ENCODE measurements around the gene ZCCHC4.

Gene ZCCHC4

GRCh38 chr4:25330335-25330734 is 17.8 kb downstream of the ZCCHC4 start:
- Histone ChIP-seq H3K4me3 (ENCODE audit: low read depth, low read length) (no peak overlapping the region), H3K36me3 (no peaks in the 10 kb centered on the region), H3K9me3 (no peaks in the 10 kb centered on the region), H3K27me3 (no peaks in the 10 kb centered on the region), H3K4me1 (no peaks in the 10 kb centered on the region)
- no peak for TF ChIP-seq CTCF (IDR thresholded peaks at IDR 0.05; ENCODE audit: low read depth, low read length)
- no peak for DNase-seq

GRCh38 chr4:25330905-25331808 is 18.6 kb downstream of the ZCCHC4 start:
- no peak for TF ChIP-seq CTCF (IDR thresholded peaks at IDR 0.05; ENCODE audit: low read depth, low read length)
- no peaks in the 10 kb centered on the region for H3K9me3 ChIP-seq

GRCh38 chr4:25343671-25344070 is 31.1 kb downstream of the ZCCHC4 start:
- no peaks in the 10 kb centered on the region for H3K27me3 ChIP-seq
- no peaks in the 10 kb centered on the region for H3K4me1 ChIP-seq
- no peaks in the 10 kb centered on the region for H3K9me3 ChIP-seq
- DNase-seq: no peak
- TF ChIP-seq CTCF (IDR thresholded peaks at IDR 0.05; ENCODE audit: low read depth, low read length): no peak
- H3K4me3 ChIP-seq (ENCODE audit: low read depth, low read length): no peak overlapping the region
- H3K36me3 ChIP-seq: peaks cover 3% of the 10 kb centered on the region; the same call in 1 of the 2 replicates

More at GRCh38 chr4:25330905-25331808, 18.6 kb downstream of the ZCCHC4 start:
- H3K4me3 ChIP-seq (ENCODE audit: low read depth, low read length): no peak overlapping the region
- H3K36me3 ChIP-seq: no peaks in the 10 kb centered on the region
- H3K4me1 ChIP-seq: no peaks in the 10 kb centered on the region
- H3K27me3 ChIP-seq: no peaks in the 10 kb centered on the region
- DNase-seq: no peak

GRCh38 chr4:25345744-25346143 is 33.2 kb downstream of the ZCCHC4 start:
- Histone ChIP-seq H3K9me3 (no peaks in the 10 kb centered on the region), H3K4me1 (no peaks in the 10 kb centered on the region), H3K4me3 (ENCODE audit: low read depth, low read length) (no peak overlapping the region), H3K36me3 (peaks cover 3% of the 10 kb centered on the region; the same call in 1 of the 2 replicates), H3K27me3 (no peaks in the 10 kb centered on the region)
- no peak for TF ChIP-seq CTCF (IDR thresholded peaks at IDR 0.05; ENCODE audit: low read depth, low read length)
- DNase-seq: no peak

- no peak overlapping the region for H3K4me3 ChIP-seq (ENCODE audit: low read depth, low read length)
- no peaks in the 10 kb centered on the region for H3K27me3 ChIP-seq
- no peaks in the 10 kb centered on the region for H3K9me3 ChIP-seq
- H3K36me3 ChIP-seq: peaks cover 4% of the 10 kb centered on the region; the same call in 1 of the 2 replicates
- no peaks in the 10 kb centered on the region for H3K4me1 ChIP-seq
- no peak for TF ChIP-seq CTCF (IDR thresholded peaks at IDR 0.05; ENCODE audit: low read depth, low read length)
- no peak for DNase-seq
Measured at GRCh38 chr4:25346913-25347312, 34.3 kb downstream of the ZCCHC4 start.

- Histone ChIP-seq H3K9me3 (no peaks in the 10 kb centered on the region), H3K4me3 (ENCODE audit: low read depth, low read length) (no peak overlapping the region), H3K36me3 (peaks cover 4% of the 10 kb centered on the region; the same call in 1 of the 2 replicates), H3K27me3 (no peaks in the 10 kb centered on the region), H3K4me1 (no peaks in the 10 kb centered on the region)
- DNase-seq: no peak
- TF ChIP-seq CTCF (IDR thresholded peaks at IDR 0.05; ENCODE audit: low read depth, low read length): no peak
Measured at GRCh38 chr4:25347473-25347872, 34.9 kb downstream of the ZCCHC4 start.
